SK-N-SH treated with all-trans-retinoic acid at 6 μM for 48 hours (cell line): ENCODE data around the gene SEPTIN5.

Experiments used
- ARNTL ChIP-seq: fragments of 450-650 bp; formaldehyde crosslinking; IDR thresholded peaks from 2 replicates; pipeline ENCODE4 v1.5.0; 2020; ENCODE audit warnings: low read depth, mild to moderate bottlenecking, moderate library complexity, borderline replicate concordance
- BACH2 ChIP-seq: fragments of 250-450 bp; sonication (Bioruptor Pico); IDR thresholded peaks from 2 replicates; pipeline ENCODE4 v1.9.0; 2021; ENCODE audit warnings: mild to moderate bottlenecking, borderline replicate concordance
- OSR1 ChIP-seq: fragments of 250-450 bp; sonication (Bioruptor Pico); IDR thresholded peaks from 2 replicates; pipeline ENCODE4 v1.8.0; 2022; ENCODE audit warnings: moderate library complexity, mild to moderate bottlenecking, inconsistent platforms
- ZC3H10 ChIP-seq: fragments of 250-450 bp; sonication (Bioruptor Pico); IDR thresholded peaks from 2 replicates; pipeline ENCODE4 v1.5.1; 2021; ENCODE audit warnings: mild to moderate bottlenecking, moderate library complexity
- ZFP3 ChIP-seq: fragments of 250-450 bp; sonication (Bioruptor Pico); IDR thresholded peaks from 2 replicates; pipeline ENCODE4 v1.5.0; 2020; ENCODE audit warnings: mild to moderate bottlenecking, moderate library complexity
- ZFP30 ChIP-seq: fragments of 450-650 bp; formaldehyde crosslinking; IDR thresholded peaks from 2 replicates; pipeline ENCODE4 v1.5.0; 2022; ENCODE audit warnings: mild to moderate bottlenecking, moderate library complexity
- TF ChIP-seq, protein P1 (sequence below): fragments of 250-450 bp; sonication (Bioruptor Pico); IDR thresholded peaks from 2 replicates; pipeline ENCODE4 v1.8.0; 2020; ENCODE audit warnings: mild to moderate bottlenecking, moderate library complexity, borderline replicate concordance
- TF ChIP-seq, protein P2 (sequence below): fragments of 250-450 bp; sonication (Bioruptor Pico); IDR thresholded peaks from 2 replicates; pipeline ENCODE4 v1.5.1; 2020; ENCODE audit warnings: low read depth, mild to moderate bottlenecking, moderate library complexity
- TF ChIP-seq, protein P3 (sequence below): fragments of 250-450 bp; sonication (Bioruptor Pico); IDR thresholded peaks from 2 replicates; pipeline ENCODE4 v1.8.0; 2021; ENCODE audit warnings: low read depth, mild to moderate bottlenecking, moderate library complexity, borderline replicate concordance

DNA sequence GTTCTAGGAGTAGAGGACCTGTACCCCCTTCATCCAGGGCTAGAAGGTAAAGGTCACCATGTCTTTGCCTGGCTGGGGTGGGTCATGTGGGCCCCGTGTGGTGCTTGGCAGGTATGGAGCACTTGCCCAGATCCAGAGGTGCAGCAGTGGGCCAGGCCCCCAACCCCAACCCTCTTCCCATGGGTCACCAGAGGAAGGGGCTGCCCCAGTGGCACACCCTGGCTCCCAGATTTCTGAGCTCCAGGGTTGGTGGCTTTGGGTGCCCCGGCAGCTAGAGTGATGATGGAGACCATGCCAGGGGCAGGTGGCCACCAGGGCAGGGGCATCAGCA is 6.7 kb downstream of the SEPTIN5 start:
- TF ChIP-seq, protein P1, sequence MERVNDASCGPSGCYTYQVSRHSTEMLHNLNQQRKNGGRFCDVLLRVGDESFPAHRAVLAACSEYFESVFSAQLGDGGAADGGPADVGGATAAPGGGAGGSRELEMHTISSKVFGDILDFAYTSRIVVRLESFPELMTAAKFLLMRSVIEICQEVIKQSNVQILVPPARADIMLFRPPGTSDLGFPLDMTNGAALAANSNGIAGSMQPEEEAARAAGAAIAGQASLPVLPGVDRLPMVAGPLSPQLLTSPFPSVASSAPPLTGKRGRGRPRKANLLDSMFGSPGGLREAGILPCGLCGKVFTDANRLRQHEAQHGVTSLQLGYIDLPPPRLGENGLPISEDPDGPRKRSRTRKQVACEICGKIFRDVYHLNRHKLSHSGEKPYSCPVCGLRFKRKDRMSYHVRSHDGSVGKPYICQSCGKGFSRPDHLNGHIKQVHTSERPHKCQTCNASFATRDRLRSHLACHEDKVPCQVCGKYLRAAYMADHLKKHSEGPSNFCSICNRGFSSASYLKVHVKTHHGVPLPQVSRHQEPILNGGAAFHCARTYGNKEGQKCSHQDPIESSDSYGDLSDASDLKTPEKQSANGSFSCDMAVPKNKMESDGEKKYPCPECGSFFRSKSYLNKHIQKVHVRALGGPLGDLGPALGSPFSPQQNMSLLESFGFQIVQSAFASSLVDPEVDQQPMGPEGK (CRISPR knock-in tag), result no peak
- TF ChIP-seq OSR1 (CRISPR knock-in tag) (no peak), ZC3H10 (CRISPR knock-in tag) (no peak), ZFP30 (CRISPR knock-in tag) (no peak), ZFP3 (CRISPR knock-in tag) (no peak), BACH2 (no peak), ARNTL (no peak)
- TF ChIP-seq, protein P2, sequence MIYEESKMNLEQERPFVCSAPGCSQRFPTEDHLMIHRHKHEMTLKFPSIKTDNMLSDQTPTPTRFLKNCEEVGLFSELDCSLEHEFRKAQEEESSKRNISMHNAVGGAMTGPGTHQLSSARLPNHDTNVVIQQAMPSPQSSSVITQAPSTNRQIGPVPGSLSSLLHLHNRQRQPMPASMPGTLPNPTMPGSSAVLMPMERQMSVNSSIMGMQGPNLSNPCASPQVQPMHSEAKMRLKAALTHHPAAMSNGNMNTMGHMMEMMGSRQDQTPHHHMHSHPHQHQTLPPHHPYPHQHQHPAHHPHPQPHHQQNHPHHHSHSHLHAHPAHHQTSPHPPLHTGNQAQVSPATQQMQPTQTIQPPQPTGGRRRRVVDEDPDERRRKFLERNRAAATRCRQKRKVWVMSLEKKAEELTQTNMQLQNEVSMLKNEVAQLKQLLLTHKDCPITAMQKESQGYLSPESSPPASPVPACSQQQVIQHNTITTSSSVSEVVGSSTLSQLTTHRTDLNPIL (CRISPR knock-in tag), result no peak
- TF ChIP-seq, protein P3, sequence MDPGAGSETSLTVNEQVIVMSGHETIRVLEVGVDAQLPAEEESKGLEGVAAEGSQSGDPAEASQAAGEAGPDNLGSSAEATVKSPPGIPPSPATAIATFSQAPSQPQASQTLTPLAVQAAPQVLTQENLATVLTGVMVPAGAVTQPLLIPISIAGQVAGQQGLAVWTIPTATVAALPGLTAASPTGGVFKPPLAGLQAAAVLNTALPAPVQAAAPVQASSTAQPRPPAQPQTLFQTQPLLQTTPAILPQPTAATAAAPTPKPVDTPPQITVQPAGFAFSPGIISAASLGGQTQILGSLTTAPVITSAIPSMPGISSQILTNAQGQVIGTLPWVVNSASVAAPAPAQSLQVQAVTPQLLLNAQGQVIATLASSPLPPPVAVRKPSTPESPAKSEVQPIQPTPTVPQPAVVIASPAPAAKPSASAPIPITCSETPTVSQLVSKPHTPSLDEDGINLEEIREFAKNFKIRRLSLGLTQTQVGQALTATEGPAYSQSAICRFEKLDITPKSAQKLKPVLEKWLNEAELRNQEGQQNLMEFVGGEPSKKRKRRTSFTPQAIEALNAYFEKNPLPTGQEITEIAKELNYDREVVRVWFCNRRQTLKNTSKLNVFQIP (CRISPR knock-in tag), result no peak
